Caco-2 (cell line): Measurements from ENCODE around the gene TMEM259. TPM values are rescaled to one million over a fixed set of nuclear protein-coding genes. Genes with fewer than 3 reads are reported as not detected.

Experiments
- BruUV-seq: library from RNA; stranded (reverse); fragments of 400-500 nt; replicated peaks from 2 replicates; lab custom pipeline; 2021; lab: Mats Ljungman, UMichigan
- CTCF ChIA-PET: fragments of 300-600 bp; sonication (Branson Sonifier 250); formaldehyde crosslinking; loops from one replicate; lab custom pipeline; 2022; ENCODE audit warnings: antibody characterized with exemption; lab: Charles Lee
- POLR2A ChIA-PET: fragments of 300-600 bp; sonication (Branson Sonifier 250); formaldehyde crosslinking; loops from one replicate; lab custom pipeline; 2022; ENCODE audit warnings: antibody characterized with exemption; lab: Charles Lee
- DNase-seq, 2 experiments: peaks; one replicate each; pipeline versions ENCODE4 v3.0.0 to v3.0.0-alpha.2; 2020 to 2022
- H3K27me3 ChIP-seq: replicated peaks from 2 replicates; pipeline ENCODE4 v1.6.0; 2011; ENCODE audit warnings: low read length; ENCODE audit not compliant: control insufficient read depth, insufficient read depth
- H3K36me3 ChIP-seq: 2 replicates; pipeline ENCODE4 v1.5.1; 2011; ENCODE audit warnings: low read length; ENCODE audit not compliant: control insufficient read depth, insufficient read depth
- H3K4me1 ChIP-seq: fragments of 250-450 bp; sonication (Bioruptor Pico); 2 replicates; pipeline ENCODE4 v1.5.1; 2020; ENCODE audit warnings: mild to moderate bottlenecking
- H3K4me3 ChIP-seq: 2 replicates; pipeline ENCODE4 v1.5.1; 2011; ENCODE audit warnings: low read depth, mild to moderate bottlenecking, control low read depth, low read length
- H3K9me3 ChIP-seq: fragments of 250-450 bp; sonication (Bioruptor Pico); 2 replicates; pipeline ENCODE4 v1.5.1; 2020; ENCODE audit warnings: mild to moderate bottlenecking, moderate library complexity
- H3K27ac Mint-ChIP-seq: one replicate; pipeline ENCODE4 v1.8.0; 2022; ENCODE audit warnings: mixed read lengths; ENCODE audit not compliant: unreplicated experiment
- H3K27me3 Mint-ChIP-seq: one replicate; pipeline ENCODE4 v1.8.0; 2022; ENCODE audit warnings: mixed read lengths; ENCODE audit not compliant: insufficient read depth, unreplicated experiment
- H3K36me3 Mint-ChIP-seq: one replicate; pipeline ENCODE4 v1.8.0; 2022; ENCODE audit warnings: mild to moderate bottlenecking, mixed read lengths; ENCODE audit not compliant: insufficient read depth, unreplicated experiment
- H3K4me1 Mint-ChIP-seq: one replicate; pipeline ENCODE4 v1.8.0; 2022; ENCODE audit warnings: low read depth, mixed read lengths; ENCODE audit not compliant: unreplicated experiment
- H3K4me3 Mint-ChIP-seq: one replicate; pipeline ENCODE4 v1.8.0; 2022; ENCODE audit warnings: mild to moderate bottlenecking, moderate library complexity, mixed read lengths; ENCODE audit not compliant: unreplicated experiment
- H3K9me3 Mint-ChIP-seq: one replicate; pipeline ENCODE4 v1.8.0; 2022; ENCODE audit warnings: mixed read lengths; ENCODE audit not compliant: unreplicated experiment
- intact Hi-C: fragments of 100-400 bp; cut with micrococcal nuclease; formaldehyde crosslinking; loops from one replicate; pipeline ENCODE4 v1.10.0; 2022; ENCODE audit not compliant: unreplicated experiment
- total RNA-seq: library from RNA; stranded (reverse); gene quantifications from 2 replicates; pipeline ENCODE4 v1.2.3, GENCODE V29; 2022
- TF ChIP-seq, protein P1 (sequence below), 2 experiments: fragments of 200-600 bp in 1 of 2; IDR thresholded peaks; 1 replicate in 1 of 2; 2 replicates in 1 of 2; pipeline versions ENCODE4 v1.5.1 to v1.8.0; 2011 to 2022; ENCODE audit warnings: antibody characterized with exemption in 1 of 2, control low read depth in 1 of 2, inconsistent platforms in 1 of 2, low read depth in 1 of 2, low read length in 1 of 2, mild to moderate bottlenecking in 1 of 2, moderate library complexity in 1 of 2; ENCODE audit not compliant: insufficient read depth in 1 of 2, severe bottlenecking in 1 of 2, unreplicated experiment in 1 of 2

TMEM259 gene
- total RNA-seq, 1 experiment from 2014 or later = 148 TPM

DNA sequence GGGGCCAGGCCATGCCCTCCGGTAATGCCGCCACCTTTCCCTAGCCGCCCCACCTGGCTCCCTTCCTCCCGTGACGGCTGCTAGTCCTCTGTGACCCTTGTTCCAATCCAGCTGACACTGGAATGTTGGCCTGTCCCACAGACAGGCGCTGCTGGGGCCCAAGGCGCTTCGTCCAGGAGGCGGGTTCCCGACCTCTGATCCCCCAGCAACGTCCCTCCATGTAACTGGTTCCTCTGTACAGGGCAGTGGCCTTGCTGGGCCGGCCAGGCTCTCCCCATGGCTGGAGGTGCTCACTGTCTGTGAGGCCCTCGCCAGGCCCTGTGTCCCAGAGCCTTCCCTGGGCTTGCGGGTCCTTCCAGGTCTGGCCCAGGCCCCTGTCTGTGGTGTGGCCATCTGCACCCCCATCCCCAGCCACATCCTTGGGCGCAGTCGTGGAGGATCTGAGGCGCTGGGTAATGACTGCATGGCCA is 27.5 kb downstream of the TMEM259 start:
- peaks cover 76% of the 10 kb centered on the region for H3K36me3 Mint-ChIP-seq
- H3K4me3 Mint-ChIP-seq = no peak overlapping the region
- ChIA-PET POLR2A (no interaction called here), CTCF (no interaction called here)
- H3K4me3 ChIP-seq = no peak overlapping the region
- no TSS peak for BruUV-seq
- no peaks in the 10 kb centered on the region for H3K4me1 Mint-ChIP-seq
- DNase-seq = peak; percentile 63 to 86
- H3K9me3 Mint-ChIP-seq = no peaks in the 10 kb centered on the region
- H3K27me3 ChIP-seq = no peaks in the 10 kb centered on the region
- intact Hi-C loops = no loop called here
- peaks cover 3% of the 10 kb centered on the region for H3K36me3 ChIP-seq
- H3K9me3 ChIP-seq = no peaks in the 10 kb centered on the region
- H3K4me1 ChIP-seq = peaks cover 42% of the 10 kb centered on the region
- TF ChIP-seq, protein P1, sequence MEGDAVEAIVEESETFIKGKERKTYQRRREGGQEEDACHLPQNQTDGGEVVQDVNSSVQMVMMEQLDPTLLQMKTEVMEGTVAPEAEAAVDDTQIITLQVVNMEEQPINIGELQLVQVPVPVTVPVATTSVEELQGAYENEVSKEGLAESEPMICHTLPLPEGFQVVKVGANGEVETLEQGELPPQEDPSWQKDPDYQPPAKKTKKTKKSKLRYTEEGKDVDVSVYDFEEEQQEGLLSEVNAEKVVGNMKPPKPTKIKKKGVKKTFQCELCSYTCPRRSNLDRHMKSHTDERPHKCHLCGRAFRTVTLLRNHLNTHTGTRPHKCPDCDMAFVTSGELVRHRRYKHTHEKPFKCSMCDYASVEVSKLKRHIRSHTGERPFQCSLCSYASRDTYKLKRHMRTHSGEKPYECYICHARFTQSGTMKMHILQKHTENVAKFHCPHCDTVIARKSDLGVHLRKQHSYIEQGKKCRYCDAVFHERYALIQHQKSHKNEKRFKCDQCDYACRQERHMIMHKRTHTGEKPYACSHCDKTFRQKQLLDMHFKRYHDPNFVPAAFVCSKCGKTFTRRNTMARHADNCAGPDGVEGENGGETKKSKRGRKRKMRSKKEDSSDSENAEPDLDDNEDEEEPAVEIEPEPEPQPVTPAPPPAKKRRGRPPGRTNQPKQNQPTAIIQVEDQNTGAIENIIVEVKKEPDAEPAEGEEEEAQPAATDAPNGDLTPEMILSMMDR (IDR thresholded peaks at IDR 0.05; ENCODE audit: insufficient read depth in 1 of 2, low read depth in 1 of 2, low read length in 1 of 2, severe bottlenecking in 1 of 2, unreplicated experiment in 1 of 2) = no peak
- peak overlapping the region; percentile 91 for H3K27ac Mint-ChIP-seq
- peaks cover 3% of the 10 kb centered on the region for H3K27me3 Mint-ChIP-seq

DNA sequence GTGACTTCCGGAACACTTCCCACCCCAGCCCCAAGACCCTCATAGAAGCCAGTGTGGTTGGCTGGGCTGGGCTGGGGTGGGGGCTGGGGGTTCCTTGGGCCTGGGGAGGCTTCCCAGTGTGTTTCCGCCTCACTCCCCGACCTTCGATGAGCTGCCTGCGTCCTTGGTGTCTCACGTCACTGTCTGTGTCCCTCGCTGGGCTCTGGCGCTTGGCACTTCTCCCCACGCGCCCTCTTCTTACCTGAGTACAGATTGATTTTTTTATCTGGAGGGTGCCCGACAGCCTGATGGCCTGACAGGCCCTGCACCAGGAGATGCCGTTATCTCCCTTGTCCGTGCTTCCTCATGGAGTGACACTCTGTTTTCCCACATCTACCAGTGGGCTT is 28.3 kb downstream of the TMEM259 start:
- no peak overlapping the region for H3K4me3 Mint-ChIP-seq
- intact Hi-C loops = no loop called here
- TF ChIP-seq, protein P1 (IDR thresholded peaks at IDR 0.05; ENCODE audit: insufficient read depth in 1 of 2, low read depth in 1 of 2, low read length in 1 of 2, severe bottlenecking in 1 of 2, unreplicated experiment in 1 of 2) = no peak
- BruUV-seq = no TSS peak
- ChIA-PET POLR2A (no interaction called here), CTCF (no interaction called here)
- H3K27ac Mint-ChIP-seq = peak overlapping the region; percentile 91
- Histone ChIP-seq H3K4me1 (peaks cover 42% of the 10 kb centered on the region), H3K4me3 (no peak overlapping the region), H3K27me3 (no peaks in the 10 kb centered on the region), H3K36me3 (peaks cover 3% of the 10 kb centered on the region), H3K9me3 (no peaks in the 10 kb centered on the region)
- no peaks in the 10 kb centered on the region for H3K4me1 Mint-ChIP-seq
- no peaks in the 10 kb centered on the region for H3K9me3 Mint-ChIP-seq
- H3K36me3 Mint-ChIP-seq = peaks cover 76% of the 10 kb centered on the region
- no peak for DNase-seq
- no peaks in the 10 kb centered on the region for H3K27me3 Mint-ChIP-seq

DNA sequence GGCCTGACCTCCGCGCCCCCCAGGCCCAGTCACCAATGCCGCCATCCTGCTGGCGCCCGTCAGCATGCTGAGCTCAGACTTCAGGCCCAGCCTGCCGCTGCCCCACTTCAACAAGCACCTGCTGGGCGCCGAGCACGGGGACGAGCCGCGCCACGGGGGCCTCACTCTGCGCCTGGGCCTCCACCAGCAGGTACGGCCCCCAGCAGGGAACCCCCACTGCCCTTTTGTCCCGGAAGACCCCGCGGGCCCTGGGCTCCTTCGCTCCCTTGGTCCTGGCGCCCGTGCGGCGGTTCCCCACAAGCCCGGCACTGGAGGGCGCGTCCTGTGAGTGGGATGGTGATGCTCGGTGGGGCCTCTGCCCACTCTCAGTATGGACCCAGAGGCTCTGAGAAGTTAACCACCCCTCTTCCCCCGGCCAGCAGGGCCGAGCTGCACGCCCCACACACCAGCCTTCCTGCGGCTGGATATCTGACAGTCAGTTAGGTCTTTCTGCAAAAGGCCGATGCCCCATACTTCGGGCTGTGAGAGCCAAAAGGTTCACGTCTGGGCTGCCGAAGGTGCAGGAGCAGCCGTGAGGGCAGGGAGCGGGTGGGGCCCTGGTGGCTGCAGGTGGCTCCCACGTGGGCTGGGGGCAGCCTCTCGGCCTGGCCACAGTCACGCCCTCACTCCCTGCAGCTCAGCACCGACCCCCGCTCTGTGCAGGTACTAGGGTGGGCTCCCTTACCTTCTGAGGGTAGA is 28.8 kb downstream of the TMEM259 start:
- TF ChIP-seq, protein P1 (IDR thresholded peaks at IDR 0.05; ENCODE audit: insufficient read depth in 1 of 2, low read depth in 1 of 2, low read length in 1 of 2, severe bottlenecking in 1 of 2, unreplicated experiment in 1 of 2) = no peak
- Mint-ChIP-seq H3K27me3 (no peaks in the 10 kb centered on the region), H3K27ac (no peak overlapping the region), H3K9me3 (no peaks in the 10 kb centered on the region), H3K4me3 (no peak overlapping the region), H3K4me1 (no peaks in the 10 kb centered on the region), H3K36me3 (peaks cover 75% of the 10 kb centered on the region)
- Histone ChIP-seq H3K36me3 (peaks cover 3% of the 10 kb centered on the region), H3K27me3 (no peaks in the 10 kb centered on the region), H3K4me3 (no peak overlapping the region), H3K4me1 (peaks cover 42% of the 10 kb centered on the region), H3K9me3 (no peaks in the 10 kb centered on the region)
- BruUV-seq = no TSS peak
- ChIA-PET CTCF (no interaction called here), POLR2A (no interaction called here)
- no peak for DNase-seq
- intact Hi-C loops = no loop called here
